Upper lobe of left lung (tissue), 4 donors: Measurements from ENCODE around the gene ZNF496.

Source experiments
- POLR2A ChIP-seq, 4 donors: fragments of 450-650 bp; IDR thresholded peaks; one replicate each; pipeline ENCODE4 v1.5.1; 2016 to 2017; ENCODE audit warnings: antibody characterized with exemption in 4 of 4, mild to moderate bottlenecking in 2 of 4
- POLR2AphosphoS5 ChIP-seq, 2 donors: sonication (generic); formaldehyde crosslinking; IDR thresholded peaks; one replicate each; pipeline ENCODE4 v1.5.1; 2017; ENCODE audit warnings: antibody characterized with exemption in 2 of 2

GRCh38 chr1:247360116-247360898, 28.6 kb upstream of the ZNF496 start:
- peak; percentile 30 to 53 for TF ChIP-seq POLR2AphosphoS5 (IDR thresholded peaks at IDR 0.05)
- peak in 1 of 4 donors; percentile 60 for TF ChIP-seq POLR2A (IDR thresholded peaks at IDR 0.05)
